Dermis microvascular lymphatic vessel endothelial cell (primary cell): ENCODE data around the gene FHDC1. TPM values are rescaled to one million over a fixed set of nuclear protein-coding genes. Genes with fewer than 3 reads are reported as not detected.

Experiments used
- DNase-seq, 2 donors: peaks; one replicate each; pipeline versions ENCODE4 v3.0.0 to v3.0.0-alpha.2; 2010; ENCODE audit warnings: low read depth in 2 of 2
- total RNA-seq: library from RNA; depleted of rRNA; stranded (reverse); fragments of >200 nt; gene quantifications from 2 replicates; pipeline ENCODE4 v1.2.1, GENCODE V29; 2014

FHDC1 gene
- total RNA-seq, 1 donor from 2014 or later = 0.13 TPM

- DNase-seq = peak in 1 of 2 donors; percentile 45
Observed at GRCh38 chr4:152956650-152957436, 20.7 kb downstream of the FHDC1 start.

GRCh38 chr4:152957437-152958171 lies 21.5 kb downstream of the FHDC1 start:
- DNase-seq = peak; percentile 47 to 85

GRCh38 chr4:152959080-152959479 lies 23.0 kb downstream of the FHDC1 start:
- no peak for DNase-seq

DNA sequence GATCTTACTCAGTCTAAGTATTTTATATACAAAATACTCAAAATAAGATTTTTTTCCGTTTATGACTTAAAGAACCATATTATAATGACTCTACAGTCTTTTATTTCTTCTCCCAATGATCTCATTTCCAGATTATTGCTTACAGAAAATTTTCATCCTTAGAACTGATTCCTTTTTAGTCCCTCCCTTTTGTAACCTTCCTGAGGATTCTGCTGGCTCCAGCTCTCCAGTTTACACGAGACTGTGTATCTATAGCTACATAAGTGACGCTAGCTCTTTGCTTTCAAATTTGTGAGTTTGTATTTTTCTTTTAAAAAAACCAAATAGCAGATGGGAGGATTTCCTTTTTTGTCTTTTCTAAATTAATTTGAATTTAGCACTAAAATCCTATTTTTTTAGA lies 24.0 kb downstream of the FHDC1 start:
- DNase-seq = no peak

GRCh38 chr4:152961014-152961772 lies 25.1 kb downstream of the FHDC1 start:
- peak in 1 of 2 donors; percentile 54 for DNase-seq

GRCh38 chr4:152961773-152962115 lies 25.6 kb downstream of the FHDC1 start:
- DNase-seq = no peak

- DNase-seq = no peak
Observed at GRCh38 chr4:152962150-152962549, 26.0 kb downstream of the FHDC1 start.

- no peak for DNase-seq
Observed at GRCh38 chr4:152964335-152964734, 28.2 kb downstream of the FHDC1 start.

GRCh38 chr4:152965611-152966010 lies 29.5 kb downstream of the FHDC1 start:
- no peak for DNase-seq

DNA sequence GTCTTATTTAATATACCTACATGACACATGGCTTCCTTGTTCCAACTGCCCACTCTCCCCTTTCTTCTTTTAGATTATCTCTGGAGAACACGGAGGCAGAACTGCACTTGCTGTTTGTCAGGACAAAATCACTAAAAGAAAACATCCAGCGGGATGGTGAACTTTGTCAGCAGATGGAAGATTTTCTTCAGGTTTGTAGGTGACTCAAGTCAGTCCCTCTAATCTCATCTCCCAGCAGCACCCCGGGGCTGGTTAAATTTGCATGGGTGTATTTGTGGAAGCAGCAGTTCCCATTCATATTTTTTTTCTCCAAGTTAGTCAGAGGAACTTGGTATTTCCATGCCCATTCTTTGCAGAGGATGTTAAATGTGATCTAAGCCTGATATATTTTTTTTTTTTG lies 31.8 kb downstream of the FHDC1 start:
- no peak for DNase-seq

GRCh38 chr4:152968806-152969394 lies 32.8 kb downstream of the FHDC1 start:
- DNase-seq = no peak

- DNase-seq = peak in 1 of 2 donors; percentile 61
Observed at GRCh38 chr4:152970102-152970820, 34.1 kb downstream of the FHDC1 start.

DNA sequence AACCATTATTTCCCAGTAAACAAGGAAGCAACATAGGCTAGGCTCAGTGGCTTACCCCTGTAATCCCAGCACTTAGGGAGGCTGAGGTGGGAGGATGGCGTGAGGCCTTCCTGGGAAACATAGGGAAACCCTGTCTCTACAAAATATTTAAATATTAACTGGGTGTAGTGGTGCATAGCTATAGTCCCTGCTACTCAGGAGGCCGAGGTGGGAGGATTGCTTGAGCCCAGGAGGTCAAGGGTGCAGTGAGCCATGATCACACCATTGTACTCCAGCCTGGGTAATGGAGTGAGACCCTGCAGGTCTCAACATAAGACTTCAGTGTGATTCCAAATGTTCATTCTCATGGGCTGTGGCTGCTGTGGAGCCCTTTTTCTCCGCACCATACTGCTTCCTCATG lies 34.9 kb downstream of the FHDC1 start:
- DNase-seq = no peak

DNA sequence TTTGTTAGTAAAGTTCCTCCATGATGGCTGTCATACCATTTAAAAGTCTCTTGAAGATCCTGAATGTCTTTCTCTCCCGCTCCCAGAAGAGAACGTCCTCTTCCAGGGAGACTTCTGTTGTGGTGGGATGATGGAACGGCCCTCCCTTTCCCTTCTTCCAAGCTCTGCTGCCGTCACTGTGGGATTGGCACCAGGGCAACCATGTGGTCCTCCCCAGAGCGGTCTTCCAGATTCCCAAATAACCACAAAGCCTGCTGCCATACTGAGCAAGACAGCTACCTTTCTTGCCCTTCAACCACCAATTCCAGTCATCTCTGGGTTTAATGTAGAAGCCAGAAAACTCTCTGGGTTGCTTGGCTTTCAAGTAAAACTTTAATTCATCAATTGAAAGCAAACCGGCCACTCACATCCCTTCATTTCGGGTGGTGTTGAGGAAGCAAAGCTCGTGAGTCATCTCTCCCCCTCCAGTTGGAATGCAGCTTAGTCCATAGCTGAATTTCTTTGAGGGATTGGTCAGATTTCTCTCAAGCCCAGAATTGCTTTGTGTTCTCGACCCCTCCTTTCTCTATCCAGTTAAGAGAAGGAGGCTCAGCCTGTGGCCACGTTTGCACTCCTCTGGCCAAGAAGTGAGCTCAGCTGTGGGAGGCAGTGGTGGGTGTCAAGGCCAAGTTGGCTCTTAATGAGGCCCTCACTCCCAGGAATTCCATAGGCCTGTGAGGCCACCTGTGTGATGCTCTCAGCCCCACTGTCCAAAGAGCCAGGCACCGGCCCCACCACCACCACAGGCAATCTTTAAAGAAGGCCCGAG lies 36.9 kb downstream of the FHDC1 start:
- DNase-seq = no peak

GRCh38 chr4:152973629-152974467 lies 37.7 kb downstream of the FHDC1 start:
- DNase-seq = no peak

GRCh38 chr4:152974468-152975379 lies 38.6 kb downstream of the FHDC1 start:
- no peak for DNase-seq

DNA sequence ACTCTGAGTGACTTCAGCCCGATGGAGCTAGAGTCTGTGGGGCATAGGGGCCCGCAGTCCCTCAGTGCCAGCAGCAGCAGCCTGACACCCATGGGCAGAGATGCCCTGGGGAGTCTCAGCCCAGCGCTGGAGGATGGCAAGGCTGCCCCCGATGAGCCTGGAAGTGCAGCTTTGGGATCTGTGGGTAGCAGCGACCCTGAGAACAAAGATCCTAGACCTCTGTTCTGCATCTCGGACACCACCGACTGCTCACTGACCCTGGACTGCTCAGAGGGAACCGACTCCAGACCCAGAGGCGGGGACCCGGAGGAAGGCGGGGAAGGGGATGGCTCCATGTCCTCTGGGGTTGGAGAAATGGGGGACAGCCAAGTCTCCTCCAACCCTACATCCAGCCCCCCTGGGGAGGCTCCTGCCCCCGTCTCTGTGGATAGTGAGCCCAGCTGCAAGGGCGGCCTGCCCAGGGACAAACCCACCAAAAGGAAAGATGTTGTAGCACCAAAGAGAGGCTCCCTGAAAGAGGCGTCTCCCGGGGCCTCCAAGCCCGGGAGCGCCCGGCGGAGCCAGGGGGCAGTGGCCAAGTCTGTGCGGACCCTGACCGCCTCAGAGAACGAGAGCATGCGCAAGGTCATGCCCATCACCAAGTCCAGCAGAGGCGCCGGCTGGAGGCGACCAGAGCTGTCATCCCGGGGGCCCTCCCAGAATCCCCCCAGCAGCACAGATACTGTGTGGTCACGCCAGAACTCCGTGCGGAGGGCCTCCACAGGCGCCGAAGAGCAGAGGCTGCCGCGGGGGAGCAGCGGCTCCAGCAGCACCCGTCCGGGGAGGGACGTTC lies 39.5 kb downstream of the FHDC1 start:
- no peak for DNase-seq
